Vagina (tissue), 2 donors: ENCODE data around the gene NXPH1. TPM values are rescaled to one million over a fixed set of nuclear protein-coding genes. Genes with fewer than 3 reads are reported as not detected.

Source experiments
- DNase-seq, 2 donors: peaks; one replicate each; pipeline ENCODE4 v3.0.0-alpha.2; 2017; ENCODE audit errors: extremely low spot score in 2 of 2
- H3K27ac ChIP-seq: fragments of 200-600 bp; sonication (generic); one replicate; pipeline ENCODE4 v1.5.1; 2019
- H3K27me3 ChIP-seq: fragments of 200-600 bp; sonication (generic); one replicate; pipeline ENCODE4 v1.5.1; 2019
- H3K36me3 ChIP-seq, 2 donors: fragments of 200-600 bp; sonication (generic); one replicate each; pipeline ENCODE4 v1.5.1; 2017 to 2019
- H3K4me1 ChIP-seq: fragments of 200-600 bp; sonication (generic); one replicate; pipeline ENCODE4 v1.5.1; 2019
- H3K4me3 ChIP-seq, 2 donors: fragments of 200-600 bp; sonication (generic); 1 replicate in 1 of 2; 2 replicates in 1 of 2; pipeline ENCODE4 v1.5.1; 2016 to 2019
- H3K9me3 ChIP-seq: fragments of 200-600 bp; sonication (generic); one replicate; pipeline ENCODE4 v1.5.1; 2019
- POLR2A ChIP-seq, 2 donors: fragments of 450-650 bp; IDR thresholded peaks; one replicate each; pipeline ENCODE4 v1.6.1; 2017; ENCODE audit warnings: antibody characterized with exemption in 2 of 2, mild to moderate bottlenecking in 2 of 2, moderate library complexity in 2 of 2
- POLR2AphosphoS5 ChIP-seq, 2 donors: sonication (generic); formaldehyde crosslinking; IDR thresholded peaks; one replicate each; pipeline ENCODE4 v1.9.0; 2017; ENCODE audit warnings: antibody characterized with exemption in 2 of 2, mild to moderate bottlenecking in 2 of 2, low read depth in 1 of 2; ENCODE audit not compliant: insufficient read depth in 1 of 2
- intact Hi-C: fragments of 100-400 bp; cut with DNase I; formaldehyde crosslinking; loops from one replicate; pipeline ENCODE4 v1.15.1; 2023
- total RNA-seq: library from RNA; depleted of rRNA; stranded (reverse); fragments of >200 nt; gene quantifications from one replicate; pipeline ENCODE4 v1.2.3, GENCODE V29; 2016
- TF ChIP-seq, protein P1 (sequence below), 3 experiments: fragments of 450-650 bp in 2 of 3; fragments of 200-600 bp in 1 of 3; sonication (generic) in 1 of 3; IDR thresholded peaks; one replicate each; pipeline ENCODE4 v1.5.1; 2017 to 2019; ENCODE audit warnings: antibody characterized with exemption in 3 of 3, mild to moderate bottlenecking in 2 of 3, moderate library complexity in 2 of 3

Gene NXPH1
- total RNA-seq, 1 donor from 2014 or later: 0.25 TPM

DNA sequence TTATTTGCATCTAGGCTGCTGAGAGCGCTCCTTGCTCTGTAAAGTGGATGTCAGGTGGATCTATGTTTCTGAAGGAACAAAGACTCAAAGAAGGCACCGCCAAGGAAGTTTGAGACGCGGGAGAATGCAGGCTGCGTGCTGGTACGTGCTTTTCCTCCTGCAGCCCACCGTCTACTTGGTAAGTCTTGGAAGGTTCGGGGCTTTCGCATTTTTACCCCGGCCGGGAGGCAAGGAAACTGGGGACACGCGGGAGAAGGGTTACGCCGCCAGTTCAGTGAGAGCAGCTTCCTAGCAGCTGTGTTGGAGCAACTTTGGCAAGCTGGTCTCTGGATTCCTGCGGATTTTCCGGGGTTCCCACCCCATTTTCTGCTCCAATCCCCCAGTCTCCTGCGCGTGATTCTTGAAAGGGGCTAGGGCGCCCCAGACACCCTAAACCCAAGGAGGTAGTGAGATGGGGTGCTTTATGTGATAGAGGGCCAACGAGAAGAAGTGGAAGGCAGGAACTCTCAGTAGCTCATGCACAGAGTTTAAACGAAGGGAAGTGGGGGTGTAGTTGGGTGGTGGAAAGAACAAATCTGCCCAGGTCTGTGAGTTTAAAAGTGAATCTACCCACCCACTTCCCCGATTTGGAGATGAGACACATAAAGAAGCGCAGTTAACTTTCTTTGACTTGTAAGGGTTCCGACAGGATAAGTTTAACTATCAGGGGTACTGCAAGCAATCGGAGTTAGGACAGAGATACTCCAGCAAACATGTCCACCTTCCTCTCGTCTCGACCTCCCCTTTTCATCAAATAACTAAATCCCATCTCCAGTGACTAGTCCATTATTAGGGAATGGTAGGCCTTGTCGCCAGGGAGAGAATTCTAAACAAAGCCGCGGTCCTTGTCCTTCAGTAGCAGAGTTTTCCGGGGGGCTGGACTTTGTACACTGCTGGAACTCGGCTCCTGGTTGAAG, 2.5 kb downstream of the NXPH1 start:
- intact Hi-C loops: no loop called here

GRCh38 chr7:8436965-8437364, 3.6 kb downstream of the NXPH1 start:
- Histone ChIP-seq H3K4me1 (peaks cover 9% of the 10 kb centered on the region), H3K36me3 (no peaks in the 10 kb centered on the region), H3K4me3 (no peak overlapping the region), H3K9me3 (no peaks in the 10 kb centered on the region), H3K27ac (no peak overlapping the region), H3K27me3 (peaks cover 10% of the 10 kb centered on the region)
- DNase-seq: no peak
- no peak for TF ChIP-seq POLR2AphosphoS5 (IDR thresholded peaks at IDR 0.05; ENCODE audit: insufficient read depth in 1 of 2, low read depth in 1 of 2)
- TF ChIP-seq, protein P1, sequence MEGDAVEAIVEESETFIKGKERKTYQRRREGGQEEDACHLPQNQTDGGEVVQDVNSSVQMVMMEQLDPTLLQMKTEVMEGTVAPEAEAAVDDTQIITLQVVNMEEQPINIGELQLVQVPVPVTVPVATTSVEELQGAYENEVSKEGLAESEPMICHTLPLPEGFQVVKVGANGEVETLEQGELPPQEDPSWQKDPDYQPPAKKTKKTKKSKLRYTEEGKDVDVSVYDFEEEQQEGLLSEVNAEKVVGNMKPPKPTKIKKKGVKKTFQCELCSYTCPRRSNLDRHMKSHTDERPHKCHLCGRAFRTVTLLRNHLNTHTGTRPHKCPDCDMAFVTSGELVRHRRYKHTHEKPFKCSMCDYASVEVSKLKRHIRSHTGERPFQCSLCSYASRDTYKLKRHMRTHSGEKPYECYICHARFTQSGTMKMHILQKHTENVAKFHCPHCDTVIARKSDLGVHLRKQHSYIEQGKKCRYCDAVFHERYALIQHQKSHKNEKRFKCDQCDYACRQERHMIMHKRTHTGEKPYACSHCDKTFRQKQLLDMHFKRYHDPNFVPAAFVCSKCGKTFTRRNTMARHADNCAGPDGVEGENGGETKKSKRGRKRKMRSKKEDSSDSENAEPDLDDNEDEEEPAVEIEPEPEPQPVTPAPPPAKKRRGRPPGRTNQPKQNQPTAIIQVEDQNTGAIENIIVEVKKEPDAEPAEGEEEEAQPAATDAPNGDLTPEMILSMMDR (IDR thresholded peaks at IDR 0.05): no peak
- intact Hi-C loops: no loop called here

More for the DNA sequence above, 2.5 kb downstream of the NXPH1 start:
- peaks cover 9% of the 10 kb centered on the region for H3K4me1 ChIP-seq
- TF ChIP-seq, protein P1 (IDR thresholded peaks at IDR 0.05): no peak
- TF ChIP-seq POLR2A (IDR thresholded peaks at IDR 0.05) (no peak), POLR2AphosphoS5 (IDR thresholded peaks at IDR 0.05; ENCODE audit: insufficient read depth in 1 of 2, low read depth in 1 of 2) (no peak)
- no peak overlapping the region for H3K27ac ChIP-seq
- H3K36me3 ChIP-seq: no peaks in the 10 kb centered on the region
- peaks cover 4% of the 10 kb centered on the region for H3K27me3 ChIP-seq
- no peak overlapping the region for H3K4me3 ChIP-seq
- no peak for DNase-seq
- H3K9me3 ChIP-seq: no peaks in the 10 kb centered on the region

DNA sequence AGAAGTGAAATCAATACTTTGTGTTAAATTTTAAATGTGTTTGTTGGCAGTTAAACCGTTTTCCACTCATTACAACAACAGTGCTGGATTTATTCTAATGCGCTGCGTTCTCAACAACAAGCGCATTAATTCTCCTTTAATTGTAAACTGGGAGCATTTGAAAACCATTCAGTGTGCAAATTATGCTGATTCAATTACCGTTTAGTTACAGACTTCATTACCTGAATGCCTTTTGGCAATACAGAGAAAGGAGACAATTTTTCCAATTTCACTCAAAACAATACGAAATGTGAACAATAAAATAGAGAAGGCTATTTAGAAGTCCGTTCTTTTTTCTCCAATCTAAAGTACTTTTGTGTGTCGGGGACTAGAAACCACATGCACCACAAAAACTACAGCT, 4.2 kb downstream of the NXPH1 start:
- H3K36me3 ChIP-seq: no peaks in the 10 kb centered on the region
- TF ChIP-seq, protein P1 (IDR thresholded peaks at IDR 0.05): no peak
- no peak for TF ChIP-seq POLR2AphosphoS5 (IDR thresholded peaks at IDR 0.05; ENCODE audit: insufficient read depth in 1 of 2, low read depth in 1 of 2)
- no peak for TF ChIP-seq POLR2A (IDR thresholded peaks at IDR 0.05)
- intact Hi-C loops: no loop called here
- no peaks in the 10 kb centered on the region for H3K9me3 ChIP-seq
- no peak for DNase-seq
- no peak overlapping the region for H3K27ac ChIP-seq
- no peak overlapping the region for H3K4me3 ChIP-seq
- peaks cover 13% of the 10 kb centered on the region for H3K27me3 ChIP-seq
- H3K4me1 ChIP-seq: peaks cover 9% of the 10 kb centered on the region

GRCh38 chr7:8440670-8441069, 7.3 kb downstream of the NXPH1 start:
- Histone ChIP-seq H3K27ac (no peak overlapping the region), H3K27me3 (peaks cover 14% of the 10 kb centered on the region), H3K4me3 (no peak overlapping the region), H3K4me1 (no peaks in the 10 kb centered on the region), H3K36me3 (no peaks in the 10 kb centered on the region), H3K9me3 (no peaks in the 10 kb centered on the region)
- intact Hi-C loops: no loop called here
- no peak for DNase-seq
- TF ChIP-seq POLR2AphosphoS5 (IDR thresholded peaks at IDR 0.05; ENCODE audit: insufficient read depth in 1 of 2, low read depth in 1 of 2) (no peak), POLR2A (IDR thresholded peaks at IDR 0.05) (no peak)
- TF ChIP-seq, protein P1 (IDR thresholded peaks at IDR 0.05): no peak
